CD4-positive, CD25-positive, alpha-beta regulatory T cell (primary cell): ENCODE results near the gene NSG1. TPM values are rescaled to one million over a fixed set of nuclear protein-coding genes. Genes with fewer than 3 reads are reported as not detected.
A peak's percentile ranks its signal among the peaks of the same experiment; 100 is the strongest.
"Not testable (repeated sequence)": the region's sequence is repeated elsewhere in the genome, so short reads cannot be mapped to it uniquely, and the experiment has no call there.

Experiments used
- ATAC-seq, 2 donors: fragments of 150-1000 bp; cut with Tn5 transposase; one replicate each; pipeline ENCODE4 v1.10.0; 2021; ENCODE audit warnings: low read depth in 2 of 2, moderate number of reproducible peaks in 2 of 2, moderate library complexity in 1 of 2
- DNase-seq, 3 donors: peaks; one replicate each; pipeline versions ENCODE4 v3.0.0 to v3.0.0-alpha.2; 2012 to 2022; ENCODE audit warnings: mixed read lengths in 1 of 3
- H3K27ac ChIP-seq: one replicate; pipeline ENCODE4 v1.7.0; 2013; ENCODE audit warnings: mild to moderate bottlenecking, low read length; ENCODE audit not compliant: insufficient read depth, poor library complexity, severe bottlenecking
- H3K27me3 ChIP-seq: one replicate; pipeline ENCODE4 v1.7.0; 2013; ENCODE audit warnings: low read length; ENCODE audit not compliant: control insufficient read depth, insufficient read depth
- H3K36me3 ChIP-seq: one replicate; pipeline ENCODE4 v1.7.0; 2013; ENCODE audit warnings: mild to moderate bottlenecking, low read length, moderate library complexity; ENCODE audit not compliant: control insufficient read depth, insufficient read depth
- H3K4me1 ChIP-seq: 2 replicates; pipeline ENCODE4 v1.7.0; 2013; ENCODE audit warnings: mild to moderate bottlenecking, low read length; ENCODE audit not compliant: insufficient read depth, control insufficient read depth, poor library complexity, severe bottlenecking
- H3K4me3 ChIP-seq: one replicate; pipeline ENCODE4 v1.7.0; 2013; ENCODE audit warnings: low read depth, mild to moderate bottlenecking, low read length, moderate library complexity
- H3K9me3 ChIP-seq, 2 experiments: 1 replicate in 1 of 2; 2 replicates in 1 of 2; pipeline ENCODE4 v1.7.0; 2013; ENCODE audit warnings: low read length in 2 of 2, mild to moderate bottlenecking in 1 of 2, moderate library complexity in 1 of 2; ENCODE audit not compliant: control insufficient read depth in 2 of 2
- H3K27ac Mint-ChIP-seq, 3 donors: one replicate each; pipeline ENCODE4 v1.8.0; 2020 to 2022; ENCODE audit warnings: mild to moderate bottlenecking in 3 of 3, mixed read lengths in 3 of 3, moderate library complexity in 2 of 3
- H3K27me3 Mint-ChIP-seq: one replicate; pipeline ENCODE4 v1.8.0; 2022; ENCODE audit warnings: mild to moderate bottlenecking, mixed read lengths
- H3K36me3 Mint-ChIP-seq: one replicate; pipeline ENCODE4 v1.8.0; 2020; ENCODE audit warnings: mixed read lengths
- H3K4me1 Mint-ChIP-seq, 4 donors: one replicate each; pipeline ENCODE4 v1.8.0; 2020 to 2022; ENCODE audit warnings: mixed read lengths in 4 of 4, mild to moderate bottlenecking in 1 of 4
- H3K4me3 Mint-ChIP-seq, 4 donors: one replicate each; pipeline ENCODE4 v1.8.0; 2020 to 2022; ENCODE audit warnings: mild to moderate bottlenecking in 4 of 4, mixed read lengths in 4 of 4, moderate library complexity in 3 of 4
- H3K9me3 Mint-ChIP-seq, 7 donors: one replicate each; pipeline ENCODE4 v1.8.0; 2020 to 2022; ENCODE audit warnings: mixed read lengths in 7 of 7, mild to moderate bottlenecking in 3 of 7, moderate library complexity in 2 of 7
- polyA plus RNA-seq, 4 donors: library from polyadenylated mRNA; unstranded; fragments of 300-500 nt; fragmentation: Illumina TruSeq; gene quantifications; one replicate each; pipeline ENCODE4 v1.2.3, GENCODE V29; 2021
- total RNA-seq: library from RNA; stranded (reverse); gene quantifications from one replicate; pipeline ENCODE4 v1.2.3, GENCODE V29; 2022

The NSG1 gene
- total and polyA plus RNA-seq, 5 donors from 2014 or later, result 0.62 to 4.6 (median 2.6) TPM

DNA sequence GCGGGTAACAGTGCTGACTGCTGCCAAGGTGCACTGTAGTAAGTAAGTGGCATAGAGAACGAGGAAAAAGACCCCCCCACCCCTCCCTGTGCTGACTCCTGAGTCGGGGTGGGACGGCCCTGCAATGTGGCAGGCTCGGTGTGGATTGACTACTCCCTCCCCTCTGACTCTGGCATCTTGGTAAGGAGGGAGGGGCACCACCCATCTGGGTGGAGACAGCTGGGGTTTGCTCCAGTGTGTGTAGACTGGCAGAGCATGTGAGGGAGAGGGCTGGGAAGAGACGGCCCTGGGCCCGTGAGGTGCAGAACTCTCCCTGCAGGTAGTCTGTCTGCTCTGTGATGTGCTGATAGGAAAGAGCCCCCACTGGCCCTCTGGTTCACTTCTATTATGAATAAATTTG is 31.0 kb downstream of the NSG1 start:
- ATAC-seq (no peak), DNase-seq (no peak)
- H3K27ac ChIP-seq, result no peak overlapping the region
- no peak overlapping the region for H3K4me3 ChIP-seq
- Mint-ChIP-seq H3K4me1 (peaks cover 6 to 26% (median 15%) of the 10 kb centered on the region in 4 donors), H3K36me3 (peaks cover 44% of the 10 kb centered on the region), H3K4me3 (peak overlapping the region in 1 of 4 donors; percentile 24), H3K27ac (peak overlapping the region in 1 of 3 donors; percentile 75), H3K9me3 (peaks cover 0 to 5% (median 0%) of the 10 kb centered on the region in 7 donors), H3K27me3 (no peaks in the 10 kb centered on the region)
- no peaks in the 10 kb centered on the region for H3K27me3 ChIP-seq
- peaks cover 9% of the 10 kb centered on the region for H3K4me1 ChIP-seq
- no peaks in the 10 kb centered on the region for H3K9me3 ChIP-seq
- H3K36me3 ChIP-seq, result peaks cover 27% of the 10 kb centered on the region

DNA sequence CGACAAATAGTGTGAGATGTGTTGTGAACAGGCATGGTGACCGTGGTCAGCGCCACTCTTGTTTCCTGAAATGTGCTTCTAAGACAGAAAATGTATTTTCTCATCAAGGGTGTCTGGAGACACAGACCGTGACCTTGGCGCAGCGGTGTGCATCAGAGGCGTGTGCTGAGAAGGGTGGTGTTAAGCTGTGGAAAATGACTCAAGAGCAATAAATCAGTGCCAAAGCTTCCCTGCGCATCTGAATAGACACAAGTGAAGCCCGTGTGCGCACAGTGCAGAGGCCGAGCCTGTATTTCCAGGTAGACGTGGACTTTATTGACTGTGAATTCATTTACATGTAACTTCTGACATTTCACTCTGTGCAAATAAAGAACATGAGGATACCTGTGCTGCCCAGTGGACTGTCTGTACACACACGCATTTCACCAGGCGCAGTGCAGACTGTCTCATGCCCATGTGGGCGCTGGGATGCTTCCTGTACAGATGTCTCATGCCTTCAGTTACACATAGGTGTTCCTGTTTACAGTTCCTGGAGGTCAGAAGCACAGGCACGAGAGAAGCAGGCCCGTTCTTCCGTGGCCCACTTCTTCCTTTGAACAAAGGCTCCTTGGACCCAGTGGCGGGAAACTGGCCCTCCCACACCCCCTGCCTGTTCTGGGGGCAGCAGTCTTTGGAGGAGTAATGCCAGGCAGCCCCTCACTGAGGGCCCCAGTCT is 31.9 kb downstream of the NSG1 start:
- Histone ChIP-seq H3K4me3 (peak overlapping the region; percentile 7), H3K36me3 (peaks cover 32% of the 10 kb centered on the region), H3K27ac (no peak overlapping the region), H3K27me3 (no peaks in the 10 kb centered on the region), H3K4me1 (peaks cover 9% of the 10 kb centered on the region), H3K9me3 (no peaks in the 10 kb centered on the region)
- peak in 1 of 3 donors; percentile 17 for DNase-seq
- Mint-ChIP-seq H3K4me3 (peak overlapping the region in 1 of 4 donors; percentile 3), H3K27me3 (no peaks in the 10 kb centered on the region), H3K36me3 (peaks cover 51% of the 10 kb centered on the region), H3K27ac (peak overlapping the region; percentile 56 to 85 (median 62)), H3K4me1 (peaks cover 6 to 26% (median 15%) of the 10 kb centered on the region in 4 donors), H3K9me3 (peaks cover 0 to 5% (median 0%) of the 10 kb centered on the region in 7 donors)
- no peak for ATAC-seq

DNA sequence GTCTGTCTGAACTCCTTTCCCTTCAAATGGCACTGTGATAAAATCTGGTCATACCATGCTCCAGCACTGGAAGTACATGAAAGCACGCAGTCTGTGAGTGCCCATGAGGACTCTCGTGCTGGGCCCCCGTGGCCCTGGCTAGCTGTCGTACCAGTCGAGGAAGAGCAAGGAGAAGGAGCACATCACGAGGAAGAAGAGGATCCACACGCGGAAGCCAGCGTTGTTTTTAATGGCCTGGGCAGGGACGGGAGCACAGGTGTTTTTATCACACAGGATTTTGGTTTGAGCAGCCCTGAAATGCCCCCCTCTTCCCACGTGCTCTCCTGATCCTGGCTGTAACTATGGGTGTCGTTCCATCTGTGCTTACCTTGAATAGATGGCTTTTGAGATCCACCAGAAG is 33.0 kb downstream of the NSG1 start:
- H3K9me3 Mint-ChIP-seq, result peaks cover 0 to 3% (median 0%) of the 10 kb centered on the region in 7 donors
- no peak for DNase-seq
- no peaks in the 10 kb centered on the region for H3K9me3 ChIP-seq
- H3K27me3 ChIP-seq, result no peaks in the 10 kb centered on the region
- peaks cover 9% of the 10 kb centered on the region for H3K4me1 ChIP-seq
- ATAC-seq, result no peak
- H3K4me3 ChIP-seq, result no peak overlapping the region
- peaks cover 38% of the 10 kb centered on the region for H3K36me3 ChIP-seq
- peak overlapping the region in 2 of 3 donors; percentile 6 to 85 for H3K27ac Mint-ChIP-seq
- H3K36me3 Mint-ChIP-seq, result peaks cover 51% of the 10 kb centered on the region
- H3K4me3 Mint-ChIP-seq, result no peak overlapping the region
- H3K4me1 Mint-ChIP-seq, result peaks cover 6 to 26% (median 15%) of the 10 kb centered on the region in 4 donors
- H3K27ac ChIP-seq, result no peak overlapping the region
- H3K27me3 Mint-ChIP-seq, result no peaks in the 10 kb centered on the region

DNA sequence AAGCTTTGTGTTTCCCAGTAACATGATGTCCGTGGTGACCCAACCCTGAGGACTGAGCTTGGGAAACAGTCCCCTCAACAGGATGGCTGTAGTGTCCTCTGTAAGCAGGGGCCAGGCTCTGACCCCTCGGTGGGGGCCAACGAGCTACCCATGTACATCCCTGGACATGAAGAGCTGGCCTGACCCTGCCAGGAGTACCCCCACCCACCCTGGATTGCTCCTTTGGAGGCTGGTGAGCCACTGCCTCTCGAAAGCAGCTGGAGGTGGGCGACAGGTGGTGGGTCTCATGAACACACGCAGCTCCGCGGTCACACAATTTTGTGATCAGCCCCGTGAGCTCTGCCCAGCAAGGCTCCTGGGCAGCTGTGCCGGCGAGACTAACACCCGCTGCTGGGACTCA is 33.5 kb downstream of the NSG1 start:
- Histone ChIP-seq H3K4me3 (no peak overlapping the region), H3K27ac (no peak overlapping the region), H3K36me3 (peaks cover 38% of the 10 kb centered on the region), H3K9me3 (no peaks in the 10 kb centered on the region), H3K27me3 (no peaks in the 10 kb centered on the region), H3K4me1 (peaks cover 9% of the 10 kb centered on the region)
- peaks cover 51% of the 10 kb centered on the region for H3K36me3 Mint-ChIP-seq
- no peaks in the 10 kb centered on the region for H3K27me3 Mint-ChIP-seq
- H3K9me3 Mint-ChIP-seq, result peaks cover 0 to 3% (median 0%) of the 10 kb centered on the region in 7 donors
- H3K4me1 Mint-ChIP-seq, result peaks cover 6 to 26% (median 15%) of the 10 kb centered on the region in 4 donors
- no peak for DNase-seq
- H3K27ac Mint-ChIP-seq, result no peak overlapping the region
- ATAC-seq, result no peak
- H3K4me3 Mint-ChIP-seq, result no peak overlapping the region

DNA sequence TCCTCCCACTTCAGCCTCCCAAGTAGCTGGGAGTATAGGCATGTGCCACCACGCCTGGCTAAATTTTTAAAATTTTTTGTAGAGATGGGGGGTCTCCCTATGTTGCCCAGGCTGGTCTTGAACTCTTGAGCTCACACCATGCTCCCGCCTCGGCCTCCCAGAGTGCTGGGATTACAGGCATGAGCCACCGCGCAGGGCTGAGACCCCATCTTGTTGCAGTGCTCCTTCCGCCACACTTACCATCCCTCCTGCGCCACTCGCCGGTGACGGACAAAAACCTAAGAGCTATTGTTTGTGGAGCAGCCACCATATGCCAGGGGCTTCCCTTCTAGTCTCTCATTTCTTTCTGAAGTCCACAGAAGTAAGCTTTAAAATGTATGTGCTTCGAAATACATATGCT is 34.5 kb downstream of the NSG1 start:
- peaks cover 38% of the 10 kb centered on the region for H3K36me3 ChIP-seq
- H3K9me3 Mint-ChIP-seq, result peaks cover 0 to 3% (median 0%) of the 10 kb centered on the region in 7 donors
- H3K9me3 ChIP-seq, result no peaks in the 10 kb centered on the region
- peaks cover 6 to 26% (median 15%) of the 10 kb centered on the region in 4 donors for H3K4me1 Mint-ChIP-seq
- no peaks in the 10 kb centered on the region for H3K27me3 Mint-ChIP-seq
- H3K4me3 Mint-ChIP-seq, result no peak overlapping the region
- no peak for DNase-seq
- no peak overlapping the region for H3K4me3 ChIP-seq
- H3K27me3 ChIP-seq, result no peaks in the 10 kb centered on the region
- peak overlapping the region in 1 of 3 donors; percentile 59 for H3K27ac Mint-ChIP-seq
- no peak overlapping the region for H3K27ac ChIP-seq
- H3K4me1 ChIP-seq, result peaks cover 9% of the 10 kb centered on the region
- peaks cover 44% of the 10 kb centered on the region for H3K36me3 Mint-ChIP-seq
- ATAC-seq, result no peak

DNA sequence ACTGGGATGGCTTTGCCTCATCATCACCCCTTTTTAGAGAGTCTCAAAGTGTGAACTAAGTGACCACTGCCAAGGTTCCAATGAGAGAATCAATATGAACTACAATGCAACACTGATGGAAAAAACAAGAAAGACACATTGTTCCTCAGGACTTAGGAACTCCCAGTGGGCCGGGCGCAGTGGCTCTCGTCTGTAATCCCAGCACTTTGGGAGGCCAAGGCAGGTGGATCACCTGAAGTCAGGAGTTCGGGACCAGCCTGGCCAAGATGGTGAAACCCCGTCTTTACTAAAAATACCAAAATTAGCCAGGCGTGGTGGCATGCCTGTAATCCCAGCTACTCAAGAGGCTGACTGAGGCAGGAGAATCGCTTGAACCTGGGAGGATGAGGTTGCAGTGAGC is 35.2 kb downstream of the NSG1 start:
- H3K4me3 ChIP-seq, H3K27ac ChIP-seq, H3K9me3 Mint-ChIP-seq, H3K27ac Mint-ChIP-seq, H3K4me3 Mint-ChIP-seq, H3K9me3 ChIP-seq, DNase-seq, H3K27me3 ChIP-seq, H3K4me1 ChIP-seq, H3K27me3 Mint-ChIP-seq, ATAC-seq: not testable (repeated sequence)
- H3K36me3 Mint-ChIP-seq, result peaks cover 43% of the 10 kb centered on the region
- H3K4me1 Mint-ChIP-seq, result peaks cover 6 to 26% (median 15%) of the 10 kb centered on the region in 4 donors
- H3K36me3 ChIP-seq, result peaks cover 38% of the 10 kb centered on the region

DNA sequence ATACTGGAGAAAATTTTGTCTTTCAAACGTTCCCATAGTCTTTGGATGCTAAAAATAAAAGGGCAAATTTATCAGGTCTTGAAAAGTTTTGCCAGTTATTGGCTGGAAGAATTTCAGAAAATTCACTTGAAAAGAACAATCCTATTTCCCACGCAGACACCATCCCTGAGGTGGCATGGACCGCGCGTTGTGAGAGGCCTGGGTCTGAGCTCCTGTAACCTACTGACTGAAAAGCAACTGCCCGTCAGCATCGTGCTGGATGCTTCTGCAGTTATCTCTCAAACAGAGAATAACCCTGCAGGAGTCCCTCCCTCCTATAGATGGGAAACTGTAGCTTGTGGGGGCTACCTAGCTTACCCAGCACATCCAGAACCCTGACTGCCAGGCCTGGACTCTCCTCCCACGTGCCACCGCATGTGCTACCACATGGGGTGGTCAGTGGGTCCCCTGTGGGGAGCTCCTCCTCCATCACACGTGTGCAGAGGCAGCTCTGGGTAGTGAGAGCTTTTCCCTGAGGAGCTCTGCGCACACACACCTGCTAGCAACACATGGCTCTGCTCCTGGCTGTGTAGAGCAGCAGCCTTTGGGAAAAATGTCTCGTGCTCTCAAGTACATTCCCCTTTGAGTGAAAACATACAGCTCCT is 36.1 kb downstream of the NSG1 start:
- Histone ChIP-seq H3K27ac (no peak overlapping the region), H3K27me3 (no peaks in the 10 kb centered on the region), H3K9me3 (no peaks in the 10 kb centered on the region), H3K4me3 (no peak overlapping the region), H3K4me1 (peaks cover 9% of the 10 kb centered on the region), H3K36me3 (peaks cover 38% of the 10 kb centered on the region)
- H3K9me3 Mint-ChIP-seq, result peaks cover 0 to 1% (median 0%) of the 10 kb centered on the region in 7 donors
- peaks cover 43% of the 10 kb centered on the region for H3K36me3 Mint-ChIP-seq
- peaks cover 6 to 23% (median 12%) of the 10 kb centered on the region in 4 donors for H3K4me1 Mint-ChIP-seq
- ATAC-seq (no peak), DNase-seq (no peak)
- H3K27ac Mint-ChIP-seq, result no peak overlapping the region
- no peaks in the 10 kb centered on the region for H3K27me3 Mint-ChIP-seq
- no peak overlapping the region for H3K4me3 Mint-ChIP-seq
